ENCODE data around the gene FSIP1.

The FSIP1 gene

DNA sequence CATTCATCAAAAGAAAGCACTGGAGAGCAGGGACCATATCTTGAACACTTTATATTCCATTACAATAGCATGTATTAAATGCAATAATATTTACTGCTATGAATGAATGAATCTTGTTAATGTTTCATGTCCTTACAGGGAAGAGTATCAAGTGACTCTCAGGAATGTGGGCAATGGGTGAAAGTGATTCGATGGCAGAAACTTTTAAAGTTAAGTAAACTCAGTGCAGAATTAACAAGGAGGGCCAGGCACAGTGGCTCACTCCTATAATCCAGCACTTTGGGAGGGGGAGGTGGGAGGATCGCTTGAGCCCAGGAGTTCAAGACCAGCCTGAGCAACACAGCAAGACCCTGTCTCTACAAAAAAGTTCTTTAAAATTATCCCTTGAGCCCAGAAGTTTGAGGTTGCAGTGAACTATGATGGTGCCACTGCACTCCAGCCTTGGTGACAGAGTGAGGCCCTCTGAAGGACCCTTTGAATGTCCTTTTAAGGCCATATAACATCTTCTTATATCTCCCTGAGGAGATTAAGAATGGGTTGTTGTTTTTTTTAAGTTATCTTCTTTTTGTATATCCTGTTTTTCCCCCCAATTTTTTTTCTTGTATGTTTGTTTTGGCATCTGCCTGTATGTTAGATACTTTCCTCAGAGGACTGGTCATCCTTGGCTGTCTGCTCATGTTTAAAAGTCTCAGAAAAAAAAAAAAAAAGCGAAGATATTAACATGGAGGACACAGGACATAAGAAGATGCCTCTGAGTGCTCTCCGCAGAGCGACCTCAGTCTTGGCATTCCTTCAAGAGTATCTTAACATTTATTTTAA lies 9.6 kb upstream of the FSIP1 start:
- no peak for DNase-seq

- peak; percentile 18 for DNase-seq
Observed at GRCh38 chr15:39789736-39790135, 7.1 kb upstream of the FSIP1 start.

DNA sequence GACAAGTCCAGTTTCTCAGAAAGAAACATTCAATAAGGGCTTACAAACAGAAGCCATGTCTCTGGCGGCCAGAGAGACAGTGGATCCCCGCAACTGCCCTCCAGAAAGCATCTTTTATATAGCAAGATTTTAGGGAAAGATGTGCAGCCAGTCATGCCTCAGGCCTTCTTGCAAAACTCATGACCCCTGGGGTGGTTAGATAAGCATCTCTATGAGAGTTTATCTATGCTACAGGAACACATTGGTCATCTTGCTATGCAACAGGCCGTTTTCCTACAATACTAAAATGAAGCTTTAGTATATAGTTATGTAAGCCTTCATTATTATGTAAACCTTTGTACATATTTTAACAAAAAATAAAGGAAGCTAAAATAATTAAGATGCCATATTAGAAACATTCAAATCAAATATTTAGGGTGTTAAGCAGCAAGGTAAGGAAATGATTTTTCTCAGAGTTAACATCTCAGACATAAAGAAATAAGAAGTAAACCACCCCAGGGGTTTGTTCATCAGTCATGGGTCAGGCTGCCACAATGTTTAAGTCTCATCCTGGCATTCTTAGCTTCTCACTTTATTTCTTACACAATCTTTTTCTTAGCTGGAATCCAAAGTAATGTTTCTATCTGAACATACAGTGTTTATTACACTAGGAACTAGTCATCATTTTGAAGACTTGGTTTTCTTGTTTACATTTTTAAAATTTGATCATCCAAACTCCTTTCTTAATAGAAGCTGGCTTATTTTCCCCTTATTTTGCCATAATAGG lies 6.3 kb upstream of the FSIP1 start:
- peak; percentile 76 for DNase-seq

- peak; percentile 9 for DNase-seq
Observed at GRCh38 chr15:39788108-39788507, 5.5 kb upstream of the FSIP1 start.

- DNase-seq = no peak
Observed at GRCh38 chr15:39787479-39787878, 4.8 kb upstream of the FSIP1 start.

DNA sequence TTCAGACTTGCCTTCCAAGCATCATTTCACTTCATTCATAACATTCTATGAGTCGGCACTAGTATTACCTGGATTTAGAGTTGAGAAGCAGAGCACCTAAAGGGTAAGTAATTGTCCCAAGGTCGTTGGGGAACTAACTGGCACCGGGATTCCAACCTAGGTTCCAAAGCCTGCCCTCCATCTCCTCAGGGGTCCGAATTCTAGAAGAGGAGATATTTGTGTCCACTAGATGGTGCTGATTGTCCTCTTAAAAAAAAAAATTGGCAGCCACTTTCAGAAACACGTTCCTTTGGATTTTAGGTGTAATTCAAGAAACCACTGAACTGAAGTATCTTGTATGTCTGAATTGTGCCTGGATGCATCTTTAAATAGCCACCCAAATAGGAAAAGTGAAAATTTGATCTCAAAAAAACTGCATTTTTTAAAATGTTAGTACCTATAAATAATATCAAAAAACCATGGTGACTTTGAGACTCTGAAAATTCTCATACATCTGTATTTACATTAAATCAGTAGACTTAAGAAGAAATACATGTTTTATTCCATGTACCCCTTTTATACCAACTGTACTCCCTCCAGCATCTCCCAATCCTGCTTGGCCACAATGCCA lies 3.9 kb upstream of the FSIP1 start:
- peak; percentile 57 for DNase-seq

GRCh38 chr15:39785841-39786240 lies 3.2 kb upstream of the FSIP1 start:
- no peak for DNase-seq

- no peak for DNase-seq
Observed at GRCh38 chr15:39785139-39785538, 2.5 kb upstream of the FSIP1 start.

GRCh38 chr15:39784638-39785037 lies 2.0 kb upstream of the FSIP1 start:
- no peak for DNase-seq

- peak; percentile 42 for DNase-seq
Observed at GRCh38 chr15:39784125-39784524, 1.5 kb upstream of the FSIP1 start.

DNA sequence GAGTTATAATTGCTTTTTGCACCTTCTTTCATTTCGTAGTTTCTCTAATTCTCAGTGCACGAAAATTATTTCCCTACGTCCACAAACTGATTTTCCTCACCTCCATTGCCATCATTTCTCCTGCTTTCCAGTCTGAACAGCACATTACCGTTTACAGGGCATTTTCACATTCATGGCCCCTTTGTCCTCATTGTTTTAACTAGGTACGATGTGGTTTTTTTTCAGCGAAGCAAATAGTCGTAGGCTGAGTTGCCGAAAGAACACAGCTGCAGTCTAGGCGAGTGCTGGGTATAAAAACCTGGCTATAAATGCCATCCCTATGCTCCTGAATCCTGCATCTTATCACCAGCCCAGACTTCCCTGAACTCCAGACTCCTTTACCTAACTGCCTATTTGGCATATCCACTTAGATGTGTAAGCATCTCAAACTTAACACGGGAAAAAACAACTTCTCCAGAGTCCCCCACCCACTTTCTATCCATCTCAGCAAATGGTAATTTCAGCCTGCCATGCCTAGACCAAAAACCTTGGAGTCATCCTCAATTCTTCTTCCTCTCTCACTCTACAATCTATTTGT lies 691 bp upstream of the FSIP1 start:
- no peak for DNase-seq

DNA sequence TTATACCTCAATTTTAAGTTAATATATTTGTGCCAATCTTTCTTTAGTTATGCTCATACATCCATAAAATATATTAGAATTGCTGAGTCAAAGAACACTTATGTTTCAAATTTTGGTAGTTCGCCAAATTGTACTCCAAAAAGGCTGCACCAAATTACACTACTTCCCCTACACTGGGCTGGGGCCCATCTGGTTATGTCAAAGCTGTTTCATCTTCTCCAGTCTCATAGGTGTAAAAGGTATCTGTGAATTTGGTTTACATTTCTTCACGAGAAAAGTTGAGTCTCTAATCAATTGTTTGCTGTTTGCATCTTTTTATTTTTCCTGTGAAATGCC lies 706 bp downstream of the FSIP1 start:
- peak; percentile 10 for DNase-seq

DNA sequence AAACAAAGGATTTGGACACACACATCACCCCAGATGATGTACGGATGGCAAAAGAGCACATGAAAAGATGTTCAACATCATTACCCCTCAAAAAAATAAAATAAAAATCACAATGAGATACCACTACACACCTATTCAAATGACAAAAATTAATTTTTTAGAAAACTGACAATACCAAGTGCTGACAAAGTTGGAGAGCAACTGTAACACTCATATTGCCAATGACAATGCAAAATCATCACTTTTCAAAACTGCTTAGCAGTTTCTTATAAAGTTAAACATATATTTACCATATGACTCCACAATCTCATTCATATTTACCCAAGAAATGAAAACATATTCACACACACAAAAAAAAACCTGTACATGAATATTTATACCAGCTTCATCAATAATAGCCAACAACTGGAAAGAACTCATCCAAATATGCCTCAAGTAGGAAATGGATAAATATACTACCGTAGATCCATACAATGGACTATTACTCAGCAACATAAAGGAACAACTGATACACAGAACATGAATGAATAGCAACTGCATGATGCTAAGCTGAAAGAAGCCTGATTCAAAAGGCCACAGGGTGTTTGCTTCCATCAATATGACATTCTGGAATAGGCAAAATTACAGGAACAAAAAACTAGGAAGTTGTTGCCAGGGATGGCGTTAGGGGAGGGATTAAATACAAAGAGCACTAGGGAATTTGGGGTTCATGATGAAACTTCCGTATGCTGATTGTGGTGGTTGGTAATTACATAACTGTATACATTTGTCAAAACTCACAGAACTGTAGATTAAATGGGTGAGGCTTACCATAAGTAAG lies 1.3 kb downstream of the FSIP1 start:
- DNase-seq = no peak

- DNase-seq = peak; percentile 44
Observed at GRCh38 chr15:39778021-39778420, 4.6 kb downstream of the FSIP1 start.

GRCh38 chr15:39777496-39777895 lies 5.1 kb downstream of the FSIP1 start:
- DNase-seq = peak; percentile 44

GRCh38 chr15:39776068-39776467 lies 6.6 kb downstream of the FSIP1 start:
- DNase-seq = no peak

DNA sequence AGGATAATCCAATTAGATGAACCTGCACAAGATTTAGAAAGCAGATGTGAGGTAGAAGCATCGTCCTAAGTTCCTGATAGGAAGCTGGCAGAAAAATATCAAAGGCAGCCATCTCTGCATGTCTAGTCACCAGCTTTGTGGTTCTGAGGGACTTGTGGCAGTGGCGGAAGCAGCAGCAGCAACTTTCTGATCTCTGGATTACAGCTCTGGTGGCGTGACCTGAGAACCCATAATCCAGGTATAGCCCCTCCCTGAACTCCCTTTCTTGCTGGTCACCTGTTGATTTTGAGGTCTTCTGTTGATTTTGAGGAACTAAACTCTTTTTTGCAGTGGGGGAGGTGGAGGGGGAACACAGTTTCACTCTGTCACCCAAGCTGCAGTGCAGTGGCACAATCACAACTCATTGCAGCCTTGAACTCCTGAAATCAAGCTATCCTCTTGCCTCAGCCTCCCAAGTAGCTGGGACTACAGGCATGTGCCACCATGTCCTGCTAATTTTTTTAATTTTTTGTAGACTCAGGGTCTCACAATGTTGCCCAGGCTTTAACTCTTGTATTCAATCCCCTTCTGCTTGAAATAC lies 7.9 kb downstream of the FSIP1 start:
- no peak for DNase-seq

- DNase-seq = peak; percentile 74
Observed at GRCh38 chr15:39770748-39771689, 11.6 kb downstream of the FSIP1 start.

DNA sequence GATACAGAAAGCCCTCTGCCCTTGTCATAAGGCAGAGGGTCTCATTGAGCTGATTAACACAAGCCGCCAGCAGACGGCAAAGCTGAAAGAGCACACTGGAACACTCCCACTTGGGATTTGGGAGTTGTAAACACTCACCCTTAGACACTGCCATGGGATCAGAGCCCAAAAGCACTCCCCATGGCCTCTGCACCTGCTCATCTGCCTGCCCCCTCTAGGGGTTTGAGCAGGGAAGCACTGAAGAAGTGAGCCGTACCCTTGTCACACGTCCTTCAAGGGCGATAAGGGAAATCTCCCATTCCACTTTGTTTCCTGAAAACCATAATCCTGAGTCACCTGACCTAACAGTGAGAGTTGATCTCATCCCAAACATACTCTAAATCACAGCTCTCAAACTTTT lies 14.7 kb downstream of the FSIP1 start:
- DNase-seq = no peak

- no peak for DNase-seq
Observed at GRCh38 chr15:39761006-39761405, 21.6 kb downstream of the FSIP1 start.

Data from HCEC 1CT (cell line).